GM12865 (cell line): Measurements from ENCODE around the gene MARCHF6.

Experiments
- DNase-seq: peaks from one replicate; pipeline ENCODE4 v3.0.0; 2010; ENCODE audit warnings: low read depth
- H3K4me3 ChIP-seq: 2 replicates; pipeline ENCODE4 v1.5.1; 2011; ENCODE audit warnings: mild to moderate bottlenecking, low read depth, low read length, control low read depth
- CTCF ChIP-seq: IDR thresholded peaks from 2 replicates; pipeline ENCODE4 v1.5.1; 2011; ENCODE audit warnings: low read length, control low read depth, low read depth, inconsistent platforms; ENCODE audit not compliant: insufficient read depth; ENCODE audit errors: missing control alignments

Gene MARCHF6

GRCh38 chr5:10324518-10325370 lies 28.8 kb upstream of the MARCHF6 start:
- DNase-seq: no peak
- H3K4me3 ChIP-seq: no peak overlapping the region
- TF ChIP-seq CTCF: no peak

DNA sequence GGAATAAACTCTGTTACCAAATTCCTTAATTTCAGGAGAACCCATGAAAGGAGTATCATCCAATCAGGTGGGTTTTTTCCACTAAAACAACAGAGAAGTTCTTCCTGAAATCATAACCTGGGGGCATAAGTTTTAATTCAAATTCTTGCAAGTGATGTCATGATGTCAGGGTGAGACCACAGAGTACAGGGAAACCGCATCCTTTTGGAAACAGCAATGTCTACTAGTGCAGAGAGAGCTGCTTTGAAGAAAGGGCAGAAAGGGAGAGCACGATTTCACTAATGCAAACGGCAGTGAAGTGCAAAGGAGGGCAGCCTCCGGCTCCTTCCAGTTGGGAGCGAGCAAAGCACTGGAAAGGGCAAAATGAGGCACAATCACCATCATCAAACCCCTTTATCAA lies 25.2 kb upstream of the MARCHF6 start:
- DNase-seq: no peak
- no peak overlapping the region for H3K4me3 ChIP-seq
- TF ChIP-seq CTCF: no peak

DNA sequence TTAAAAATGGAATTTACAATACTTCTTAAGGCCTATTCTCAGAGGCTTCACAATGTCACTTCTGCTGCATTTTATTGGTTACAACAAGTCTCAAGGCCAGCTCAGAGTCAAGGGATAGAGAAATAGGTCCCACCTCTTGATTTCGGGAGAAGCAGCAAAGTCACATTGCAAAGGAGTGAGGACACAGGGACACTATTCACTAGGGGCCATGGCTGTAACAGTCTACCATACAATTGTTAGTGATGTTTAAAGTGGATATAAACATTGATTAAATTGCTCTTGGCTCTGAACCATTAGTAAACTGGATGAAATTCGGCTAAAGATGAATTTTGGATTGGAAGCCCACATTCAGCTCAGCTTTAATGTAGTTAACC lies 24.1 kb upstream of the MARCHF6 start:
- no peak for TF ChIP-seq CTCF
- H3K4me3 ChIP-seq: no peak overlapping the region
- no peak for DNase-seq

DNA sequence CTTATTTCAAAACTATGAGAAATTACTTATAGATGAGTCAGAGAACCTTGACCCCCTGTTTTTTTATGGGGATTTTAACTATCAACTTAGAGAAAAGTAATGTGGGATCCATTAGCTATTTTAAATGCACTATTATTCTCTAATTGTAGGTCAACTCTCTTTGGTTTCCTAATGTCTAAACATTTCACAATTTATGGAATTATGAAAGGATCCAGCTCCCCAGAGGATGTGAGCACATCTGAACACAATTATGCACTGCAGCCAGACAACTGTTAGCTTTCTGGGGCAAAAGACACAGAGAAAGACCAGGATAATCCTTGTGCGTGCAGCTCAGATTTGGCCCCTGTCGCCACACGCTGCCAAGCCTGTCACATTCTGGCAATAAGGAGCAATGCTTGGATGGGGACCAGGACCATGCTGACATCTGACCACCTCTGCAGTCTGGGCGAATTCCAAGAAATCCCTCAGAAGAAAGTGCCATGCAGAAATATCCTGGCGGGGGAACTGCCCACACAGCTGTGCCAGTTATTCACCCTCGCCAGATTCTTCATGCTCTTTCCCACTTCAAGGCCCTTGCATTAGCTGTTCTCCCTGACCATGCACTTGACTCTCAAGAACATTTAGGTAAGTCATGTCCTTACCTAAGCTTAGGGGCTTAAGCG lies 23.5 kb upstream of the MARCHF6 start:
- no peak for DNase-seq
- no peak overlapping the region for H3K4me3 ChIP-seq

DNA sequence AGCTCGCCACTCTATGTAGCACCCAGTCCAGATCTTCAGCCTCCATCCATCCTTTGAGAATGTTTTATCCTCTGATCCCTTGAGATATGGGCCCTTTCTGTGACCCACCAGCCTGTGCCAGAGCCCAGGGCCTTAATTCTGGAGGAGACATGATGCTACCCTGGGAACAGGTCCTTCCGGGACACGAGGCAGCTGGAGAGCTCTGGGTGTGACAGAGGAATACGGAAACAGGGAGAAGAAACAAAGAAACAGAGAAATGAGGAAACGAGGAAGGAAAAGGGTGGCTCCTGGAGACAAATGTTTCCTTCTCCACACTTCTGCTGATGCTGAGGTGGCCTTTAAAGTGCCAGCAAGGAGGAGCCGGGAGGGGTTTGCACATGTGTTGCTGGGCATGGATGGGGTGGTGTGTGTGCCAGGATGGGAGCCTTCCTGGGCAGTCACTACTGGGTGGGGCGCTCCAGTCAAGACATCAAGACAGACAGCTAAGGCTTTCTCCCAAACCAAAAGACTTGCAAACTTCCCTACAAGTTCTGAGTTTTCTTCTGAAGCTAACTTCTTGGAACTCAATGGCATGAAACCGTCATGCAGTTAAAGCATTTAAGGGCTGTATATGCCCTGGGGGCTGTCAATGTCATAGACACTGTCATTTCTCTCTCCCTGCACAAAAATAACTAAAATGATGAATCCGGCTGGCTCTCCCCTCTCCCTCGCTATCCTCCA lies 22.8 kb upstream of the MARCHF6 start:
- no peak for DNase-seq
- no peak overlapping the region for H3K4me3 ChIP-seq
- TF ChIP-seq CTCF: no peak

More for the DNA sequence above, 23.5 kb upstream of the MARCHF6 start:
- no peak for TF ChIP-seq CTCF

- H3K4me3 ChIP-seq: no peak overlapping the region
- TF ChIP-seq CTCF: no peak
- DNase-seq: no peak
Observed at GRCh38 chr5:10331341-10331796, 22.1 kb upstream of the MARCHF6 start.
